Neural cell (in vitro differentiated cells): ENCODE data around the gene FAM131B. TPM values are rescaled to one million over a fixed set of nuclear protein-coding genes. Genes with fewer than 3 reads are reported as not detected.

Experiments
- H2AFZ ChIP-seq: fragments of 200-600, 300-800 bp; sonication (generic), shearing (Covaris generic); 2 replicates; pipeline ENCODE4 v1.6.0; 2014; ENCODE audit warnings: low read depth, mild to moderate bottlenecking, antibody characterized with exemption, low read length, moderate library complexity
- H3F3A ChIP-seq: fragments of 200-600 bp; shearing (Covaris generic); 2 replicates; pipeline ENCODE4 v1.6.1; 2016; ENCODE audit warnings: mild to moderate bottlenecking, moderate library complexity, mixed read lengths, antibody characterized with exemption, low read length; ENCODE audit not compliant: insufficient read depth, poor library complexity, severe bottlenecking
- H3K27ac ChIP-seq: fragments of 200-600, 300-800 bp; sonication (generic), shearing (Covaris generic); 2 replicates; pipeline ENCODE4 v1.5.1; 2014; ENCODE audit warnings: mild to moderate bottlenecking, low read length, moderate library complexity
- H3K27me3 ChIP-seq: fragments of 300-800, 200-600 bp; sonication (generic), shearing (Covaris generic); 2 replicates; pipeline ENCODE4 v1.6.0; 2014; ENCODE audit warnings: mild to moderate bottlenecking, low read depth, low read length, moderate library complexity; ENCODE audit not compliant: insufficient read depth
- H3K36me3 ChIP-seq: fragments of 300-800, 200-600 bp; sonication (generic), shearing (Covaris generic); 2 replicates; pipeline ENCODE4 v1.5.1; 2014; ENCODE audit warnings: mild to moderate bottlenecking, antibody characterized with exemption, low read length, moderate library complexity; ENCODE audit not compliant: insufficient read depth
- H3K4me2 ChIP-seq: fragments of 300-800, 200-600 bp; sonication (generic), shearing (Covaris generic); 2 replicates; pipeline ENCODE4 v1.6.0; 2014; ENCODE audit warnings: mild to moderate bottlenecking, low read length
- H3K4me3 ChIP-seq: fragments of 300-800, 200-600 bp; sonication (generic), shearing (Covaris generic); 2 replicates; pipeline ENCODE4 v1.5.1; 2014; ENCODE audit warnings: mild to moderate bottlenecking, low read length, moderate library complexity
- H3K79me2 ChIP-seq: fragments of 200-600 bp; shearing (Covaris generic); replicated peaks from 2 replicates; pipeline ENCODE4 v1.6.0; 2014; ENCODE audit warnings: mild to moderate bottlenecking, low read length, moderate library complexity; ENCODE audit not compliant: insufficient read depth
- H3K9ac ChIP-seq: fragments of 300-800, 200-600 bp; sonication (generic), shearing (Covaris generic); 2 replicates; pipeline ENCODE4 v1.6.1; 2016; ENCODE audit warnings: mild to moderate bottlenecking, low read length, mixed read lengths
- H3K9me2 ChIP-seq: fragments of 200-600 bp; shearing (Covaris generic); 2 replicates; pipeline ENCODE4 v1.6.1; 2016; ENCODE audit warnings: mild to moderate bottlenecking, low read length, mixed read lengths; ENCODE audit not compliant: insufficient read depth
- H3K9me3 ChIP-seq: fragments of 200-600, 300-800 bp; sonication (generic), shearing (Covaris generic); 2 replicates; pipeline ENCODE4 v1.6.1; 2016; ENCODE audit warnings: mild to moderate bottlenecking, mixed run types, low read length, moderate library complexity, mixed read lengths
- H4K20me1 ChIP-seq: fragments of 200-600 bp; shearing (Covaris generic); 2 replicates; pipeline ENCODE4 v1.6.1; 2016; ENCODE audit warnings: mild to moderate bottlenecking, mixed run types; ENCODE audit not compliant: insufficient read depth
- EP300 ChIP-seq: fragments of 450-650 bp; conservative IDR thresholded peaks from 2 replicates; pipeline ENCODE4 v1.6.1; 2014; ENCODE audit warnings: antibody characterized with exemption, mild to moderate bottlenecking, moderate library complexity; ENCODE audit not compliant: poor library complexity, severe bottlenecking
- EZH2 ChIP-seq: fragments of 200-600, 300-800 bp; shearing (Covaris generic), sonication (generic); IDR thresholded peaks from 2 replicates; pipeline ENCODE4 v1.6.1; 2014; ENCODE audit warnings: antibody characterized with exemption, low read length, borderline replicate concordance, mild to moderate bottlenecking; ENCODE audit not compliant: insufficient read depth, poor library complexity, severe bottlenecking
- MXI1 ChIP-seq: fragments of 450-650 bp; conservative IDR thresholded peaks from 2 replicates; pipeline ENCODE4 v1.6.1; 2014; ENCODE audit warnings: antibody characterized with exemption, mild to moderate bottlenecking; ENCODE audit not compliant: poor library complexity, severe bottlenecking
- POLR2AphosphoS5 ChIP-seq: IDR thresholded peaks from 2 replicates; pipeline ENCODE4 v1.6.1; 2012
- RAD21 ChIP-seq: fragments of 450-650 bp; conservative IDR thresholded peaks from 2 replicates; pipeline ENCODE4 v1.6.1; 2014; ENCODE audit warnings: antibody characterized with exemption, mild to moderate bottlenecking, moderate library complexity
- SMC3 ChIP-seq: fragments of 450-650 bp; conservative IDR thresholded peaks from 2 replicates; pipeline ENCODE4 v1.6.1; 2014; ENCODE audit warnings: antibody characterized with exemption, mild to moderate bottlenecking, moderate library complexity; ENCODE audit not compliant: poor library complexity
- TAF1 ChIP-seq: IDR thresholded peaks from 2 replicates; pipeline ENCODE4 v1.6.1; 2012; ENCODE audit warnings: low read depth
- polyA plus RNA-seq: library from polyadenylated mRNA; depleted of rRNA; stranded (reverse); fragments of >200 nt; gene quantifications from 2 replicates; pipeline ENCODE4 v1.2.3, GENCODE V29; 2014
- TF ChIP-seq, protein P1 (sequence below): fragments of 450-650 bp; IDR thresholded peaks from 2 replicates; pipeline ENCODE4 v1.5.1; 2014; ENCODE audit warnings: antibody characterized with exemption, mild to moderate bottlenecking, moderate library complexity; ENCODE audit not compliant: poor library complexity, severe bottlenecking
- TF ChIP-seq, protein P2 (sequence below): IDR thresholded peaks from 2 replicates; pipeline ENCODE4 v1.6.1; 2012; ENCODE audit warnings: borderline replicate concordance

Gene FAM131B
- polyA plus RNA-seq, 1 donor from 2014 or later = 45.9 TPM

DNA sequence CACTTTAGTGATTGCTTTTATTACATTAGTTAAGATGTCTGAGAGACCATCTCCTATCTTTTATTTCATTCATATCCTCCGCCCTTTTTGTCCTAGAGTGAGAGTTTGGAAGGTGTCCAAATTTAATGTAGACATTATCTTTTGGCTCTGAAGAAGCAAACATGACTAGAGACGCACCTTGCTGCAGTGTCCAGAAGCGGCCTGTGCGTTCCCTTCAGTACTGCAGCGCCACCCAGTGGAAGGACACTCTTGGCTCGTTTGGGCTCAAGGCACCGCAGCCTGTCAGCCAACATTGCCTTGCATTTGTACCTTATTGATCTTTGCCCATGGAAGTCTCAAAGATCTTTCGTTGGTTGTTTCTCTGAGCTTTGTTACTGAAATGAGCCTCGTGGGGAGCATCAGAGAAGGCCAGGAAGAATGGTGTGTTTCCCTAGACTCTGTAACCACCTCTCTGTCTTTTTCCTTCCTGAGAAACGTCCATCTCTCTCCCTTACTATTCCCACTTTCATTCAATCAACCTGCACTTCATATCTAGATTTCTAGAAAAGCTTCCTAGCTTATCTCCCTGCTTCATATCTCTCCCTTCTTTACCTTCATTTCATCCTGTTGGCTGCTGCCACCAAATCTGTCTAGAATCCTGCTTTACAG, 57.0 kb downstream of the FAM131B start:
- no peak overlapping the region for H3K4me3 ChIP-seq
- no peaks in the 10 kb centered on the region for H3K27me3 ChIP-seq
- peaks cover 35% of the 10 kb centered on the region for H3K36me3 ChIP-seq
- no peak overlapping the region for H3K4me2 ChIP-seq
- no peak overlapping the region for H3K9ac ChIP-seq
- no peak overlapping the region for H2AFZ ChIP-seq
- no peaks in the 10 kb centered on the region for H3K79me2 ChIP-seq
- no peaks in the 10 kb centered on the region for H4K20me1 ChIP-seq
- H3F3A ChIP-seq = no peaks in the 10 kb centered on the region
- H3K27ac ChIP-seq = no peak overlapping the region
- H3K9me2 ChIP-seq = no peaks in the 10 kb centered on the region
- TF ChIP-seq, protein P1, sequence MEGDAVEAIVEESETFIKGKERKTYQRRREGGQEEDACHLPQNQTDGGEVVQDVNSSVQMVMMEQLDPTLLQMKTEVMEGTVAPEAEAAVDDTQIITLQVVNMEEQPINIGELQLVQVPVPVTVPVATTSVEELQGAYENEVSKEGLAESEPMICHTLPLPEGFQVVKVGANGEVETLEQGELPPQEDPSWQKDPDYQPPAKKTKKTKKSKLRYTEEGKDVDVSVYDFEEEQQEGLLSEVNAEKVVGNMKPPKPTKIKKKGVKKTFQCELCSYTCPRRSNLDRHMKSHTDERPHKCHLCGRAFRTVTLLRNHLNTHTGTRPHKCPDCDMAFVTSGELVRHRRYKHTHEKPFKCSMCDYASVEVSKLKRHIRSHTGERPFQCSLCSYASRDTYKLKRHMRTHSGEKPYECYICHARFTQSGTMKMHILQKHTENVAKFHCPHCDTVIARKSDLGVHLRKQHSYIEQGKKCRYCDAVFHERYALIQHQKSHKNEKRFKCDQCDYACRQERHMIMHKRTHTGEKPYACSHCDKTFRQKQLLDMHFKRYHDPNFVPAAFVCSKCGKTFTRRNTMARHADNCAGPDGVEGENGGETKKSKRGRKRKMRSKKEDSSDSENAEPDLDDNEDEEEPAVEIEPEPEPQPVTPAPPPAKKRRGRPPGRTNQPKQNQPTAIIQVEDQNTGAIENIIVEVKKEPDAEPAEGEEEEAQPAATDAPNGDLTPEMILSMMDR = peak; percentile 47
- TF ChIP-seq RAD21 (peak; percentile 24), MXI1 (no peak), POLR2AphosphoS5 (no peak), TAF1 (no peak), EZH2 (no peak), EP300 (no peak)
- H3K9me3 ChIP-seq = no peaks in the 10 kb centered on the region

DNA sequence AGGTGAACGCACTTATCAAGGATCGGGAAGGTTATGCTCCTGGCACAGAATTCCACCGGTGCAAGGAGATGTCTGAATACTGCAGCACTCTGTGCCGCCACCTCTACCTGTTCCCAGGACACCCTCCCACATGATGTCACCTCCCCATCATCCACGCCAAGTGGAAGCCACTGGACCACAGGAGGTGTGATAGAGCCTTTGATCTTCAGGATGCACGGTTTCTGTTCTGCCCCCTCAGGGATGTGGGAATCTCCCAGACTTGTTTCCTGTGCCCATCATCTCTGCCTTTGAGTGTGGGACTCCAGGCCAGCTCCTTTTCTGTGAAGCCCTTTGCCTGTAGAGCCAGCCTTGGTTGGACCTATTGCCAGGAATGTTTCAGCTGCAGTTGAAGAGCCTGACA, 57.6 kb downstream of the FAM131B start:
- Histone ChIP-seq H3K27me3 (no peaks in the 10 kb centered on the region), H3K79me2 (no peaks in the 10 kb centered on the region), H3K9me3 (no peaks in the 10 kb centered on the region), H2AFZ (no peak overlapping the region), H3K9ac (no peak overlapping the region), H3K27ac (no peak overlapping the region), H3K4me2 (no peak overlapping the region), H3F3A (no peaks in the 10 kb centered on the region), H3K36me3 (peaks cover 37% of the 10 kb centered on the region), H4K20me1 (no peaks in the 10 kb centered on the region), H3K4me3 (no peak overlapping the region), H3K9me2 (no peaks in the 10 kb centered on the region)
- no peak for TF ChIP-seq EP300
- no peak for TF ChIP-seq POLR2AphosphoS5
- TF ChIP-seq RAD21 = no peak

DNA sequence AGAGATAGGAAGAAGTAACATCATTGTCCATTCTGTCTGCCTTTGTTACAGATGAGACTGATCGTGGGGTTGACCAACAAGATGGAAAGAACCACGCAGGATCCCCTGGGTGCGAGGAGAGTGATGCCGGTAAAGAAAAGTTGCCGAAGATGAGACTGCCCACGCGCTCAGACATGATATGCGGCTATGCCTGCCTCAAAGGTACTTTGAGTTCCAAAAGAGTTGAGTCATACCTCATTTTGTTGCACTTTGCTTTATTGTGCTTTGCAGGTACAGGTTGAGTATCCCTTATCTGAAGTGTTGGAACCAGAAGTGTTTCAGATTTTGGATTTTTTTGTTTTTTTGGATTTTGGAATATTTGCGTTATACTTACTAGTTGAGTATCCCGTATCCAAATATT, 58.8 kb downstream of the FAM131B start:
- Histone ChIP-seq H3K4me2 (no peak overlapping the region), H3K79me2 (no peaks in the 10 kb centered on the region), H3K9me2 (no peaks in the 10 kb centered on the region), H3K9ac (no peak overlapping the region), H3K4me3 (no peak overlapping the region), H3K9me3 (no peaks in the 10 kb centered on the region), H4K20me1 (no peaks in the 10 kb centered on the region), H3K27ac (no peak overlapping the region), H3F3A (no peaks in the 10 kb centered on the region), H3K27me3 (no peaks in the 10 kb centered on the region), H2AFZ (no peak overlapping the region), H3K36me3 (peaks cover 42% of the 10 kb centered on the region)
- no peak for TF ChIP-seq EP300
- no peak for TF ChIP-seq MXI1
- TF ChIP-seq TAF1 = no peak
- TF ChIP-seq RAD21 = no peak
- TF ChIP-seq POLR2AphosphoS5 = no peak
- TF ChIP-seq SMC3 = no peak
- TF ChIP-seq, protein P1 = no peak
- no peak for TF ChIP-seq EZH2
- TF ChIP-seq, protein P2, sequence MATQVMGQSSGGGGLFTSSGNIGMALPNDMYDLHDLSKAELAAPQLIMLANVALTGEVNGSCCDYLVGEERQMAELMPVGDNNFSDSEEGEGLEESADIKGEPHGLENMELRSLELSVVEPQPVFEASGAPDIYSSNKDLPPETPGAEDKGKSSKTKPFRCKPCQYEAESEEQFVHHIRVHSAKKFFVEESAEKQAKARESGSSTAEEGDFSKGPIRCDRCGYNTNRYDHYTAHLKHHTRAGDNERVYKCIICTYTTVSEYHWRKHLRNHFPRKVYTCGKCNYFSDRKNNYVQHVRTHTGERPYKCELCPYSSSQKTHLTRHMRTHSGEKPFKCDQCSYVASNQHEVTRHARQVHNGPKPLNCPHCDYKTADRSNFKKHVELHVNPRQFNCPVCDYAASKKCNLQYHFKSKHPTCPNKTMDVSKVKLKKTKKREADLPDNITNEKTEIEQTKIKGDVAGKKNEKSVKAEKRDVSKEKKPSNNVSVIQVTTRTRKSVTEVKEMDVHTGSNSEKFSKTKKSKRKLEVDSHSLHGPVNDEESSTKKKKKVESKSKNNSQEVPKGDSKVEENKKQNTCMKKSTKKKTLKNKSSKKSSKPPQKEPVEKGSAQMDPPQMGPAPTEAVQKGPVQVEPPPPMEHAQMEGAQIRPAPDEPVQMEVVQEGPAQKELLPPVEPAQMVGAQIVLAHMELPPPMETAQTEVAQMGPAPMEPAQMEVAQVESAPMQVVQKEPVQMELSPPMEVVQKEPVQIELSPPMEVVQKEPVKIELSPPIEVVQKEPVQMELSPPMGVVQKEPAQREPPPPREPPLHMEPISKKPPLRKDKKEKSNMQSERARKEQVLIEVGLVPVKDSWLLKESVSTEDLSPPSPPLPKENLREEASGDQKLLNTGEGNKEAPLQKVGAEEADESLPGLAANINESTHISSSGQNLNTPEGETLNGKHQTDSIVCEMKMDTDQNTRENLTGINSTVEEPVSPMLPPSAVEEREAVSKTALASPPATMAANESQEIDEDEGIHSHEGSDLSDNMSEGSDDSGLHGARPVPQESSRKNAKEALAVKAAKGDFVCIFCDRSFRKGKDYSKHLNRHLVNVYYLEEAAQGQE = no peak
